OCI-LY7 (cell line): ENCODE results near the gene PARD3B. TPM values are rescaled to one million over a fixed set of nuclear protein-coding genes. Genes with fewer than 3 reads are reported as not detected.

Experiments
- BruUV-seq: library from RNA; stranded (reverse); fragments of 400-500 nt; replicated peaks from 2 replicates; lab custom pipeline; 2021; lab: Mats Ljungman, UMichigan
- CTCF ChIA-PET: fragments of 300-600 bp; sonication (Branson Sonifier 250); formaldehyde crosslinking; loops from one replicate; lab custom pipeline; 2022; ENCODE audit warnings: antibody characterized with exemption; ENCODE audit not compliant: unreplicated experiment; lab: Charles Lee
- POLR2A ChIA-PET: fragments of 300-600 bp; sonication (Branson Sonifier 250); formaldehyde crosslinking; loops from one replicate; lab custom pipeline; 2022; ENCODE audit warnings: antibody characterized with exemption; lab: Charles Lee
- DNase-seq: peaks from one replicate; pipeline ENCODE4 v3.0.0-alpha.2; 2015; ENCODE audit warnings: low spot score
- H2AFZ ChIP-seq: fragments of 200-600 bp; sonication (generic), shearing (Covaris generic); 2 replicates; pipeline ENCODE4 v1.6.1; 2014; ENCODE audit warnings: mild to moderate bottlenecking, antibody characterized with exemption, low read length, moderate library complexity
- H3K27ac ChIP-seq: fragments of 200-600 bp; sonication (generic); 2 replicates; pipeline ENCODE4 v1.5.1; 2014; ENCODE audit warnings: mixed run types, low read depth, mild to moderate bottlenecking, moderate library complexity, low read length, inconsistent platforms; ENCODE audit not compliant: poor library complexity, severe bottlenecking
- H3K36me3 ChIP-seq: fragments of 200-600 bp; sonication (generic); 2 replicates; pipeline ENCODE4 v1.6.1; 2014; ENCODE audit warnings: mild to moderate bottlenecking, antibody characterized with exemption, low read length, moderate library complexity, mixed read lengths; ENCODE audit not compliant: insufficient read depth
- H3K4me1 ChIP-seq: fragments of 200-600 bp; sonication (generic); 2 replicates; pipeline ENCODE4 v1.5.1; 2014; ENCODE audit warnings: mild to moderate bottlenecking, low read length; ENCODE audit not compliant: insufficient read depth, poor library complexity, severe bottlenecking
- H3K4me2 ChIP-seq: fragments of 200-600 bp; sonication (generic); 2 replicates; pipeline ENCODE4 v1.6.1; 2014; ENCODE audit warnings: mild to moderate bottlenecking, low read length
- H3K4me3 ChIP-seq: fragments of 200-600 bp; sonication (generic); 2 replicates; pipeline ENCODE4 v1.5.1; 2014; ENCODE audit warnings: mild to moderate bottlenecking, low read depth, low read length; ENCODE audit not compliant: poor library complexity, severe bottlenecking
- H3K79me2 ChIP-seq: fragments of 200-600 bp; sonication (generic); 2 replicates; pipeline ENCODE4 v1.6.1; 2016; ENCODE audit warnings: low read depth, mild to moderate bottlenecking, low read length, moderate library complexity, mixed read lengths; ENCODE audit not compliant: insufficient read depth
- H3K9me2 ChIP-seq: fragments of 200-600 bp; sonication (generic); 2 replicates; pipeline ENCODE4 v1.6.1; 2016; ENCODE audit warnings: mild to moderate bottlenecking, low read length, mixed read lengths; ENCODE audit not compliant: insufficient read depth
- H3K9me3 ChIP-seq: fragments of 200-600 bp; sonication (generic); 2 replicates; pipeline ENCODE4 v1.6.1; 2014; ENCODE audit warnings: mild to moderate bottlenecking, mixed run types, low read length, mixed read lengths
- H4K20me1 ChIP-seq: fragments of 200-600 bp; sonication (generic); 2 replicates; pipeline ENCODE4 v1.6.1; 2014; ENCODE audit warnings: mild to moderate bottlenecking, antibody characterized with exemption, low read length, moderate library complexity, mixed read lengths; ENCODE audit not compliant: insufficient read depth
- EZH2phosphoT487 ChIP-seq: fragments of 200-600 bp; sonication (generic); IDR thresholded peaks from 2 replicates; pipeline ENCODE4 v1.6.1; 2018; ENCODE audit warnings: low read depth, borderline replicate concordance, mild to moderate bottlenecking, mixed run types, antibody characterized with exemption, low read length, moderate library complexity, mixed read lengths
- intact Hi-C: fragments of 100-400 bp; cut with micrococcal nuclease; formaldehyde crosslinking; loops from one replicate; pipeline ENCODE4 v1.10.0; 2022; ENCODE audit not compliant: unreplicated experiment
- total RNA-seq, 2 experiments: library from RNA; depleted of rRNA in 1 of 2; stranded (reverse); fragments of >200 nt in 1 of 2; shearing (Covaris generic) in 1 of 2; gene quantifications; 2 replicates each; pipeline ENCODE4 v1.2.3, GENCODE V29; 2014 to 2022
- TF ChIP-seq, protein P1 (sequence below): fragments of 200-600 bp; sonication (generic); conservative IDR thresholded peaks from 2 replicates; pipeline ENCODE4 v1.5.1; 2014; ENCODE audit warnings: mild to moderate bottlenecking, antibody characterized with exemption, low read length, moderate library complexity, mixed read lengths

The PARD3B gene
- total RNA-seq, 2 experiments from 2014 or later: not detected

DNA sequence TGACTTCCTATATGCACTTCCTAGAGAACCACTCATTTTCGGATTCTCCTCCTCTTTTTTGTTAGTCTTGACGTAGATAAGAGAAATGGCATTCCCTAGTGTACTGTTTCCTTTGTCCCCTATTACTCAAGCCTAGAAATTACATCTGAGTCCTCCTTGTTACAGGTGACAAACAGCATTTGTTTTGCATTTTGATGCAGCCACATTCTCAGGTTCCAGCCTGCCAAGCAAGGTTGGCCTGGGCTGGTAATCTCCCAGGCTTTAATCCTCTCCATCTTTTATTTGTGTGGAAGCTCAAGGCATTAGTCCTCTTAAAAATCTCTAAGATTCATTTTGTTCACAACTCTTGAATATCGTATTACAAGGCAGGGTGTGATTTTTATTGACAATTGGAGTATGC lies 819.0 kb downstream of the PARD3B start:
- H3K36me3 ChIP-seq: no peaks in the 10 kb centered on the region
- no TSS peak for BruUV-seq
- no peaks in the 10 kb centered on the region for H3K9me2 ChIP-seq
- H4K20me1 ChIP-seq: no peaks in the 10 kb centered on the region
- no peaks in the 10 kb centered on the region for H3K79me2 ChIP-seq
- TF ChIP-seq, protein P1, sequence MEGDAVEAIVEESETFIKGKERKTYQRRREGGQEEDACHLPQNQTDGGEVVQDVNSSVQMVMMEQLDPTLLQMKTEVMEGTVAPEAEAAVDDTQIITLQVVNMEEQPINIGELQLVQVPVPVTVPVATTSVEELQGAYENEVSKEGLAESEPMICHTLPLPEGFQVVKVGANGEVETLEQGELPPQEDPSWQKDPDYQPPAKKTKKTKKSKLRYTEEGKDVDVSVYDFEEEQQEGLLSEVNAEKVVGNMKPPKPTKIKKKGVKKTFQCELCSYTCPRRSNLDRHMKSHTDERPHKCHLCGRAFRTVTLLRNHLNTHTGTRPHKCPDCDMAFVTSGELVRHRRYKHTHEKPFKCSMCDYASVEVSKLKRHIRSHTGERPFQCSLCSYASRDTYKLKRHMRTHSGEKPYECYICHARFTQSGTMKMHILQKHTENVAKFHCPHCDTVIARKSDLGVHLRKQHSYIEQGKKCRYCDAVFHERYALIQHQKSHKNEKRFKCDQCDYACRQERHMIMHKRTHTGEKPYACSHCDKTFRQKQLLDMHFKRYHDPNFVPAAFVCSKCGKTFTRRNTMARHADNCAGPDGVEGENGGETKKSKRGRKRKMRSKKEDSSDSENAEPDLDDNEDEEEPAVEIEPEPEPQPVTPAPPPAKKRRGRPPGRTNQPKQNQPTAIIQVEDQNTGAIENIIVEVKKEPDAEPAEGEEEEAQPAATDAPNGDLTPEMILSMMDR: no peak
- no peak for TF ChIP-seq EZH2phosphoT487
- H3K27ac ChIP-seq: no peak overlapping the region
- no peaks in the 10 kb centered on the region for H3K9me3 ChIP-seq
- ChIA-PET POLR2A (interaction anchor here (0.5 to 0.9 kb wide), 3 partner anchors 19 to 777 kb away, joined by 3 read pairs; no protein-coding TSS in a partner anchor), CTCF (no interaction called here)
- H2AFZ ChIP-seq: no peak overlapping the region
- H3K4me3 ChIP-seq: no peak overlapping the region
- H3K4me1 ChIP-seq: no peaks in the 10 kb centered on the region
- no peak for DNase-seq
- no peak overlapping the region for H3K4me2 ChIP-seq
- intact Hi-C loops: no loop called here

DNA sequence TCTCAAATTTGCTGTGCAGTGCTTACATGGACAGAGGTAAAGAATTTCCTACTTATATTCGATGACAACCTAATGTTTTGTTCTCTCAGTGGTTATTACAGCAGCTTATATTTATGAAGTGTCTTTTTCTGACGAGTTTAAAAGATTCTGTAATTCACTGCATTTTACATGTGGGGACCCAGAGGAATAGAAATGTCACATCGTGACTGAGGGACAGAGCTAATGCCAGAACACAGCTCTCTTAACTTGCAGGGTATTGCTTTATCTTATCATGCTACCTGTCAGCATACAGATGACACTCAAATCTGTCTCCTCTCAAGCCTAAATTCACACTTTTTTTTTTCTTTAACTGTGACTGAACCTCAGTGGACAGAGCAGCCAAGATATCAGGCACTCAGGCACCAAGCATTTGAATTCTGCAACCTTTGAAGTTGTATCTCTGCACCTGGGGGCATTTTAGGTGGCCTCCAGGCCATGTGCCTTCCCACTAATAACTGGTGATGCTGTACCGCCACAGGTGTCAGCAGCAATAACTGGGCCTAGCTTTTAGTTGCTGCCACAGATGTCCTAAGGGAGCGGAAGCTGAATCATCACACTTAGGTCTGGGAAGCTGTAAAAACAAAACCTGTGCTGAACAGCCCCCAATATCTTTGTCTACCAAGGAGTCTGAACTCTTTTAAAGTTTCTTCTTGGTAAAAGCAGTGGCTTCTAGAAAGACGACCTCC lies 821.2 kb downstream of the PARD3B start:
- Histone ChIP-seq H2AFZ (no peak overlapping the region), H3K4me1 (no peaks in the 10 kb centered on the region), H3K4me3 (no peak overlapping the region), H3K9me3 (no peaks in the 10 kb centered on the region), H3K27ac (no peak overlapping the region), H3K79me2 (no peaks in the 10 kb centered on the region), H4K20me1 (no peaks in the 10 kb centered on the region), H3K36me3 (no peaks in the 10 kb centered on the region), H3K4me2 (no peak overlapping the region), H3K9me2 (no peaks in the 10 kb centered on the region)
- CTCF ChIA-PET: no interaction called here
- no TSS peak for BruUV-seq
- no peak for TF ChIP-seq EZH2phosphoT487
- TF ChIP-seq, protein P1: no peak
- no peak for DNase-seq
- intact Hi-C loops: no loop called here
- POLR2A ChIA-PET: interaction anchor here (1.1 kb wide), 1 partner anchor 20 kb away, joined by 3 read pairs; no protein-coding TSS in a partner anchor

DNA sequence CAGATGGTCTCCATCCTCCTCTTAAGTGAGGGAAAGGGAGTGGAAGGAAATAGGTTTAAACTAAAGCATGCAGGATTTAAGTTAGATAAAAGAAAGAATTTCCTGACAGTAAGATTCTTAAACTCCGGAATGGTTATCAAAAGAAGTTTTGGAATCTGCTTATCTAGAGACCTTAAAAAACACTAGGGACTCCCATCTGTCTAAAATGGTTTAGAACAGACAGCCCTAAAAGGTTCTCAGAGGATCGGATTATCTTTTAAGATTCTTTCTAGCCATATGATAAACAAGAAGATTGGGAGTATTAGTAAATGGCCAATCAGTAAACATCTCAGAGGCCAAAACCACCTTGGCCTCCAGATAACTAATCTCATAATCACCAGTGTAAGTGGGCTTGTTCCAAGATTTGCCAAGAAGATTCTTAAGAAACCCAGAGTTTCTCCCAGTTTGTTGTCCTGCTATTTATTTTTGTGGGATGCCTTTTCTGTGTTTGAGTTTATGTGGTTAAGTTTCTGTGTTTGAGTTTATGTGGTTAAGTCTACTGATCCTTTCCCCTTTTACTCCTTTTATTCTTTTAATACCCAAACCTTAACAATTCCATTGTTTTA lies 822.2 kb downstream of the PARD3B start:
- H3K4me2 ChIP-seq: no peak overlapping the region
- no peak overlapping the region for H3K4me3 ChIP-seq
- BruUV-seq: no TSS peak
- H3K79me2 ChIP-seq: no peaks in the 10 kb centered on the region
- ChIA-PET POLR2A (interaction anchor here (1.1 kb wide), 1 partner anchor 19 kb away, joined by 3 read pairs; no protein-coding TSS in a partner anchor), CTCF (no interaction called here)
- TF ChIP-seq, protein P1: no peak
- no peak for TF ChIP-seq EZH2phosphoT487
- H2AFZ ChIP-seq: no peak overlapping the region
- H3K9me3 ChIP-seq: no peaks in the 10 kb centered on the region
- H3K9me2 ChIP-seq: no peaks in the 10 kb centered on the region
- H4K20me1 ChIP-seq: no peaks in the 10 kb centered on the region
- DNase-seq: no peak
- intact Hi-C loops: no loop called here
- H3K27ac ChIP-seq: no peak overlapping the region
- no peaks in the 10 kb centered on the region for H3K4me1 ChIP-seq
- H3K36me3 ChIP-seq: no peaks in the 10 kb centered on the region
